AML-193 (cell line): ENCODE measurements around the gene MUC12.
"Not testable (repeated sequence)": the region's sequence is repeated elsewhere in the genome, so short reads cannot be mapped to it uniquely, and the experiment has no call there.

Source experiments
- DNase-seq, 2 experiments: peaks; one replicate each; lab custom pipeline; 2025; lab: John Stamatoyannopoulos, UW

The MUC12 gene, protein sequence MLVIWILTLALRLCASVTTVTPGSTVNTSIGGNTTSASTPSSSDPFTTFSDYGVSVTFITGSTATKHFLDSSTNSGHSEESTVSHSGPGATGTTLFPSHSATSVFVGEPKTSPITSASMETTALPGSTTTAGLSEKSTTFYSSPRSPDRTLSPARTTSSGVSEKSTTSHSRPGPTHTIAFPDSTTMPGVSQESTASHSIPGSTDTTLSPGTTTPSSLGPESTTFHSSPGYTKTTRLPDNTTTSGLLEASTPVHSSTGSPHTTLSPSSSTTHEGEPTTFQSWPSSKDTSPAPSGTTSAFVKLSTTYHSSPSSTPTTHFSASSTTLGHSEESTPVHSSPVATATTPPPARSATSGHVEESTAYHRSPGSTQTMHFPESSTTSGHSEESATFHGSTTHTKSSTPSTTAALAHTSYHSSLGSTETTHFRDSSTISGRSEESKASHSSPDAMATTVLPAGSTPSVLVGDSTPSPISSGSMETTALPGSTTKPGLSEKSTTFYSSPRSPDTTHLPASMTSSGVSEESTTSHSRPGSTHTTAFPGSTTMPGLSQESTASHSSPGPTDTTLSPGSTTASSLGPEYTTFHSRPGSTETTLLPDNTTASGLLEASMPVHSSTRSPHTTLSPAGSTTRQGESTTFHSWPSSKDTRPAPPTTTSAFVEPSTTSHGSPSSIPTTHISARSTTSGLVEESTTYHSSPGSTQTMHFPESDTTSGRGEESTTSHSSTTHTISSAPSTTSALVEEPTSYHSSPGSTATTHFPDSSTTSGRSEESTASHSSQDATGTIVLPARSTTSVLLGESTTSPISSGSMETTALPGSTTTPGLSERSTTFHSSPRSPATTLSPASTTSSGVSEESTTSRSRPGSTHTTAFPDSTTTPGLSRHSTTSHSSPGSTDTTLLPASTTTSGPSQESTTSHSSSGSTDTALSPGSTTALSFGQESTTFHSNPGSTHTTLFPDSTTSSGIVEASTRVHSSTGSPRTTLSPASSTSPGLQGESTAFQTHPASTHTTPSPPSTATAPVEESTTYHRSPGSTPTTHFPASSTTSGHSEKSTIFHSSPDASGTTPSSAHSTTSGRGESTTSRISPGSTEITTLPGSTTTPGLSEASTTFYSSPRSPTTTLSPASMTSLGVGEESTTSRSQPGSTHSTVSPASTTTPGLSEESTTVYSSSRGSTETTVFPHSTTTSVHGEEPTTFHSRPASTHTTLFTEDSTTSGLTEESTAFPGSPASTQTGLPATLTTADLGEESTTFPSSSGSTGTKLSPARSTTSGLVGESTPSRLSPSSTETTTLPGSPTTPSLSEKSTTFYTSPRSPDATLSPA (N-terminal part only)

DNA sequence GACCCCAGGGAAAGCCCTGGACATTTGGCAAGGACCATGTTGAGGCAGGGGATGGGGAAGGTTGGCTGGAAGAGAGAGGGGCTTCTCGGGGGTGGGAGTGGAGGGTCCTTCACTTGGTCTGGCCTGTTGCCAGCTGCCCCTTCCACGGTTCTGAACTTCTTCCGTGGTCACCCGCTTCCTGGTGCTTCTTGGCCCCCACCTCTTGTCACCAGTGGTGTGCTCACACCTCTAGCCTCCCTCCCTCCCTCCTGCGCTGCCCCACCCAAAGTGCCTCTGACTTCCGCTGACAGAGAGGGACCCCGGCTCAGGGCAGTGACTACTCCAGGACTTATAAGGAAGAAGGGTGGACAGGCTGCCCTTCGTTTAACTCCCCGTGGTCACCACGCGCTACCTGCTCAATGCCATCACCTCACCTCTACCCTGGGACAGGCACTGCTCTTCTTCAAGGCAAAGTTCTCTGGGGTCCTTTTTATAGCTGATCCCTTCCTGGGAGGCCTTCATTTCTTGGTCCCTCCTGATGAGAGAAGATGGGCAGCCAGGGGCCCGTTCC is at the start of gene MUC12:
Gene MUC12 (plus strand): TSS at position 500 of the 550 bp plus-strand sequence. CDS start 58 bp downstream, outside the sequence.
- no peak for DNase-seq

DNA sequence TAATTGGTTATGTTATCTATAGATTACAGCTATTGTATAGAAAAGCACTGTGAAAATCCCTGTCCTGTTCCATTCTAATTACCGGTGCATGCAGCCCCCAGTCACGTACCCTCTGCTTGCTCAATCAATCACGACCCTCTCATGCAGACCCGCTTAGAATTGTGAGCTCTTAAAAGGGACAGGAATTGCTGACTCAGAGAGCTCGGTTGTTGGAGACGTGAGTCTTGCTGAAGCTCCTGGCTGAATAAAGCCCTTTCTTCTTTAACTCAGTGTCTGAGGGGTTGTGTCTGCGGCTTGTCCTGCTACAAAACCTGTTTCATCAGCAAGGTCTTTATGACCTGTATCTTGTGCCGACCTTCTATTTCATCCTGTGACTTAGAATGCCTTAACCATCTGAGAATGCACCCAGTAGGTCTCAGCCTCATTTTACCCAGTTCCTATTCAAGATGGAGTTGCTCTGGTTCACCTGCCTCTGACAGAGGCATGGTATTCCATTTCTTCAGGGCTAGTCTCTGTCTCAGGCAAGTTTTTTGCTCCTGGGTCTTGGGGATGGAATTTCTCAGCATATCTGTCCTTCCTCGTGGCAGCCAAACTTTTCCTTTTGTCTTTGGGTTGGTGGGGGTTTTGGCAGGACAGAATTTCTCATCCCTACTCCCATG is 49.5 kb upstream of the MUC12 start:
- DNase-seq = not testable (repeated sequence)

DNA sequence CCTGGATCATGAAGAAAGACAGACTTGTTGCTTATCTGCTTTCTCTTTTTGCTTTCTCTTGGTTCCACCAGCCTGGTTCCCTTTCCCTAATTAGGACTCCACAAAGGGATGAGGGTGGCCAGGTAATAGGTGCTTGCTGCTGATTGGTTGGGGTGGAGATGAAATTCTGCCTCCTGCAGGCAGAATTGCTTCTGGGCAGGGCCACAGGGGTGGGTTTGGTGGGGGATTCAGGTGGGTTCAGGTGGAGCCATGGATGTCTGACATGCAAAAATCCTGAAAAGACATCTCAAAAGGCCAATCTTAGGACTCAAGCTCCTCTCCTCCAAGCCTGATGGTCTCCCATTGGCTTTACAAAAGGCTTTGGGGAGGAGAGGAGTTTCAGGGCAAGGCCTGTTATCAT is 48.3 kb upstream of the MUC12 start:
- DNase-seq = no peak

DNA sequence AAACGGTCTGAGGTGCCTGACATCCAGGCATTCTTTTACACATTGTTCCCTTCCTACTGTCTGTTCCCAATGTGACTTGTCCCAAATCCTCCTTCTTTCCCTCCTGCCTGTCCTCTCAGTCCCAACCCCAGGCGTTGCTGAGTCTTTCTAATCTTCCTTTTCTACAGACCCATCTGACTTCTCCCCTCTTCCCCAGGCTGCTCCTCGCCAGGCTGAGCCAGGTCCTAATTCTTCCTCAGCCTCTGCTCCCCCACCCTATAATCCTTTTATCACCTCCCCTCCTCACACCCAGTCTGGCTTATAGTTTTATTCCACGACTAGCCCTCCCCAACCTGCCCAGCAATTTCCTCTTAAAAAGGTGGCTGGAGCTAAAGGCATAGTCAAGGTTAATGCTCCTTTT is 45.7 kb upstream of the MUC12 start:
- not testable (repeated sequence) for DNase-seq

DNA sequence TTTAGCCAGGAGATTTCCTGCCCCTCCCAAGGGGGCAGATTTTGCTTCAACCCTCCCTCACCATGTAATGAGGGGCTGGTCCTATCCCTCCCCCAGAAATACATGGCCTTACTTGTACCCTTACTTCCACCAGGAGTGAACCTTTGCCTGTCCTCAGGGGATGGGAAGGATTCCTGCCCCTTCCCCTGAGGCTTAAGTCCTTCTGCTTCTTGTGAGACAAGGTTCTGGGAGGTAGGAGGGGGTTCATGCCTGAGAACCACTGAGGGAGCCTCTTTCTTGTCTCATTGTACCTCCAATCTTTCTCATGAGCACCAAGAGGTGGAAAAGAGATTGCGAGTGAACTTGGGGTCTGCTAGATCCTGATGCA is 39.6 kb upstream of the MUC12 start:
- DNase-seq = no peak

DNA sequence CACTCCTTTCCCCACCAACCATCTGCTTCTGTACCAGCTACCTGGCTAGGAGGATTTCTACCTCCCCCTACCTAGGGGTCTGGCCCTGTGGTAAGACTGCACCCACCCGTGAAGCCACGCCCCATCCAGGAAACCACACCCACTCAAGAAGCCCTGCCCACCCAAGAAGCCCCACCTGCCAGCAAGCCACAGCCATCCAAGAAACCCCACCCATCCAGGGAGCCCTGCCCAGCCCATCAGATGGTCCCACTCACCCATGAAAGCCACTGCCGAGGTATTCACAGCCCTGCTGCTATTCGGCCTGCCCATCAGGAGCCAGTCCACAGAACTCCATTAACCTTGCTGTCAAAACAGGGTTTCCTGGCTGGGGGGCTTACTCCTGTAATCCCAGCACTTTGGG is 35.6 kb upstream of the MUC12 start:
- DNase-seq = no peak

DNA sequence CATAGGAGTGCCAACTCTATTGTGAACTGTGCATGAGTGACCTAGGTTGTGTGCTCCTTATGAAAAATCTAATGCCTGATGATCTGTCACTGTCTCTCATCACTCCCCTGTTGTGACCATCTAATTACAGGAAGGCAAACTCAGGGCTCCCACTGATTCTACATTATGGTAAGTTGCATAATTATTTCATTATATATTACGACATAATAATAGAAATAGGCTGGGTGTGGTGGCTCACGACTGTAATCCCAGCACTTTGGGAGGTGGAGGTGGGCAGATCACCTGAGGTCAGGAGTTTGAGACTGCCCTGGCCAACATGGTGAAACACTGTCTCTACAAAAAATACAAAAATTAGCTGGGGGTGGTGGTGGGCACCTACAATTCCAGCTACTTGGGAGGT is 34.0 kb upstream of the MUC12 start:
- DNase-seq = not testable (repeated sequence)

DNA sequence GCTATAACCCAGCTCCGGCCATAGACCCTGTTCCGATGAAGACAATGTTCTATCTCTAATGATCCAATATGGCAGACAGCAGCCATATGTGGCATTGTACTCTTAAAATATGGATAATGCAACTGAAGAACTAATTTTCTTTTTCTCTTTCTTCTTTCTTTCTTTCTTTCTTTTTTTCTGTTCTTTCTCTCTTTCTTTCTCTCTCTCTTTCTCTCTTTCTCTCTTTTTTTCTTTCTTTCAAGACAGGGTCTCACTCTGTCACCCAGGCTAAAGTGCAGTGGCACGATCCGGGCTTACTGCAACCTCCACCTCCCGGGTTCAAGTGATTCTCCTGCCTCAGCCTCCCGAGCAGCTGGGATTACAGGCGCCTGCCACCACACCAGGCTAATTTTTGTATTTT is 33.2 kb upstream of the MUC12 start:
- not testable (repeated sequence) for DNase-seq

DNA sequence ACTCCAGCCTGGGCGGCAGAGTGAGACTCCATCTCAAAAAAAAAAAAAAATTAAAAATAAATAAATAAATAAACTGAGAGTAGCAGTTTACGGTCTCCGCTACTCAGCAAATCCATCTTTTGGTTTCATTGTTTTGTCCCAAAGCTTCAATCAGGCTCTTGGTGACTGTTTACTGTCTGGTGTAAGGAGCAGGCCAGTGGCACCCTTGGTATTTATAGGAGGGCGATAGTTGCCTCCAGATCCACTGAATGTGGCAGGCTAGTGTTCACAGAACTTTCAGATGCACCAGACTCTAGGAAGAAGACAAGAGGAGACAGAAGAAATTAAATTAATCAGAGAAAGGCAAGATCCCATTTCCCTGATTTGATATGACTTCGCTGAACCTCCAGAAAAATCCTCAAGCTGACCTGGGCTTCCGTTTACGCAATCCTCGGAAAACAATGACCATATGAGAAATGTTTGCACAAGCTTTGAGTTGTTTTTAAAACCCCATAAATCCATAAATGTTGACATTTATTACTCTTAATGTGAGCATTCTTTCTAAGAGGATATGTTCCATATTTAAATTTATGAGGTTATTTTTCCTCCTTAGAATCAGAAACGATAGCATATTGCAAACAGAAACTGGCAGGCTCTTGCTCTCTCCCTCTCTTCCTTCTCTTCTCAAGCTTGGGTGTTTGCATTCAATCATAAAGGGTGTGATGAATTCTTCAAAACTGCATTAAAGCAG is 27.2 kb upstream of the MUC12 start:
- DNase-seq = no peak

DNA sequence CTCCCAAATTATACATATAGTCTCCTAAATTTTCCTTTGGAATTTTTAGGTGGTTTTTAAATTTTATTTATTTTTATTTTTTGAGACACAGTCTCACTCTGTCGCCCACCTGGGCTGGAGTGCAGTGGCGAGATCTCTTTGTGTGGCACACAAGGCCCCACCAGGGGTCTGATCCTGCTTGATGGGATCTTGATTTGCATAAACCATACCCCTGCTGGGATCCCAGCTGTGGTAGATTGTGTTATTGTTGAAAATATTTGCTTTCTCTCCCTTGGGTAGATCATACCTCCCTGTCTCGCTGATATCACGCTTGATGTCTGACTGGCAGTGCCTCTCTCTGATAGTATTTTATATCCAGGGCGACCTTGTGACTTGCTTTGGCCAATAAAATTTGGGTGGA is 25.7 kb upstream of the MUC12 start:
- no peak for DNase-seq

DNA sequence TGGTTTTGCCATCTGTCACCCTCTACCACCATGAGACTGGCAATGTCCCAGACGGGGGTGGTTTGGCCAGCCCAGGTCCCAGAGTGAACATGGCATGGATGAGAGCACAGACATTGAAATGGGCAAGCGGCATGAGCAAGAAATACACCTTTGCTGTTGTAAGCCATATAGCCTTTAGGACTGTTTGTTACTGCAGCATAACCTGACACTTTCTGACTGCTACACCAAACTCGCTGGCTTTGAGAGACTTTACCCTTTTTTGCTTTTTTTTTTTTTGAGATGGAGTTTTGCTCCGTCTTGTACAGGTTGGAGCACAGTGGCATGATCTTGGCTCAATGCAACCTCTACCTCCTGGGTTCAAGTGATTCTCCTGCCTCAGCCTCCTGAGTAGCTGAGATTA is 25.2 kb upstream of the MUC12 start:
- DNase-seq = no peak

DNA sequence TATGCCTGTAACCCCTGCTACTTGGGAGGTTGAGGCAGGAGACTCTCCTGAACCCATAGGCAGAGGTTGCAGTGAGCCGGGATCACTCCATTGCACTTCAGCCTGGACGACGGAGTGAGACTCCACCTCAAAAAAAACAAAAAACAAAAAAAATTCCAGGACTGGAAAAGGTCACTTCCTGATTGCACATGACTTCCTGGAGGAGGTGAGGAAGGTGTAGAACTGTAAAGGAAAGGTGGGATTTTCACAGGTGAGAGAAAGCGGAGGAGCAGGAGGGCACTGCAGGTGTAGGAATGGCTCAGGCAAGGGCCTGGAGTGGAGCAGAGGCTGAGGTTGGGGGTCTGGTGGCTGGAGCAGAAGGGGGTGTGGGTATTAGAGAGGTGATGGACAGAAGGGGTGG is 23.3 kb upstream of the MUC12 start:
- no peak for DNase-seq

DNA sequence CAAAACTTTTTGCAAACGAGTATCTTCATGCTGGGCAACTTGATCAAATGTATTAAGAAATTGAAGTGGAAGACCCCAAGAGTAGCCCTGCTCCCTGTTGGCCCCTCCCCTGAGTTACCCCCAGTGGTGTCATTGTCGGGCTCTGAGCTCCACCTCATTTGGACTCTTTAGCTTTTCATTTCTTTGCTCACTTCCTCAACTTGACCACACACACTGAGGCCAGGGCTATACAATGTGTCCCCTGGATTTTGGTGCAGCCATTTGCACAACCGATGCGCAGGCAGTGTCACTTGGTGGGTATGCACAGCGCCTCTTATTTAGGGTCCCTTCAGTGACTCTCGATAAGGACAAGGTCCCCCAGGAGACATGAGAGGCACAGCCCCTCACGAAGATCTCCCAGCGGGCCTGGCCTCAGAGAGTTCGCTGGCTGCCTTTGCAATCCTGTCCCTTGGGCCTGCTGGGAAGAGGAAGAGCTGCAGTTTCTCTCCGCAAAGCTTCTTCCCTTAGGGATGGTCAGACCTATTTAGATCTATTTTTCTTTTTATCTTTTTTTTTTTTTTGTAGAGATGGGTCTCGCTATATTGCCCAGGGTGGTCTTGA is 22.5 kb upstream of the MUC12 start:
- DNase-seq = no peak

DNA sequence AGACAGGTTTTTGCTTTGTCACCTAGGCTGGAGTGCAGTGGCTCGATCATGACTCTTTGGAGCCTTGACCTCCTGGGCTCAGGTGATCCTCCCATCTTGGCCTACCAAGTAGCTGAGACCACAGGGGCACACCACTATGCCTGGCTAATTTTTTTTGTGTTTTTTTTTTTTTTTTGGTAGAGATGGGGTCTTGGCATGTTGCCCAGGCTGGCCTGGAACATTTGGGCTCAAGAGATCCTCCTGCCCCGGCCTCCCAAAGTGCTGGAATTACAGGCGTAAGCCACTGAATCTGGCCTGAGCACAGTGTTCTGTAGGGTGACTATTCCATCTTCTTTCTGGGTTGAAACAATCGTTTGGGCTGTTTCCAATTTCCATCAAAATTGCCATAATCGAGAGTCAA is 21.6 kb upstream of the MUC12 start:
- DNase-seq = no peak

DNA sequence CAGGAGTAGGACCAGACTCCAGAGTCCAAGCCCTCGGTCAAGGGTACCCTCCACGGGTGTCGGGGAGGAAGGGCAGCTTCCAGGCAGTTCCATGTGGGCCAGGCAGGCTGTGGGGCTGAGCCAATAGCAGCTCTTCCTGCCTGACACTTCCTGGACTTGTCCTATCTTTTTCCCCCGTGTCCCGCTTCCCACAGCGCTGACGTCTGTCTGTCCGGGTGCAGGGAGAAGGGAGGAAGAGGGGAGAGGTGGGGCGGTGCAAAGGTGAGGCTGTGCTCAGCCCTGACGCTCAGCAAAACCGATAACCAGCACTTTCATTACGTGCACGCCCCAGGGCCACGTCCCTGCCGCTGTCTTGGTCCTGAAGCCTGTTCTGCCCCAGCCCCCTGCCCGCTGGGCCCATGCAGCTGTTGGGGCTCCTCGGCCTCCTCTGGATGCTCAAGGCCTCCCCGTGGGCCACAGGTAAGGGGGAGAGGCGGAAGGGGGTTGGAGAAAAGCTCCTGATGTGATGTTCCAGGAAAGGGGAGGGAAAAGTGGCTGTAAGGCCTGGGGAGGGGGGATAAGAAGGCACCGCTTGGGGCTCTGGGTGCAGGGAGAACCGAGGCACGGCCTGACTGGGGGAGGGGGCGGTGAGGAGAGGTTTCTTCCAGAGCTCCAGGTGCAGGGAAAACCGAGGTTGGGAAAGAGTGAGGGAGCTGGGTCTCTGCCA is 20.0 kb upstream of the MUC12 start, which contains the start of gene MUC3A:
Gene MUC3A (plus strand): TSS at position 308 of the 706 bp plus-strand sequence. CDS start 91 bp downstream, at position 399.
- no peak for DNase-seq

DNA sequence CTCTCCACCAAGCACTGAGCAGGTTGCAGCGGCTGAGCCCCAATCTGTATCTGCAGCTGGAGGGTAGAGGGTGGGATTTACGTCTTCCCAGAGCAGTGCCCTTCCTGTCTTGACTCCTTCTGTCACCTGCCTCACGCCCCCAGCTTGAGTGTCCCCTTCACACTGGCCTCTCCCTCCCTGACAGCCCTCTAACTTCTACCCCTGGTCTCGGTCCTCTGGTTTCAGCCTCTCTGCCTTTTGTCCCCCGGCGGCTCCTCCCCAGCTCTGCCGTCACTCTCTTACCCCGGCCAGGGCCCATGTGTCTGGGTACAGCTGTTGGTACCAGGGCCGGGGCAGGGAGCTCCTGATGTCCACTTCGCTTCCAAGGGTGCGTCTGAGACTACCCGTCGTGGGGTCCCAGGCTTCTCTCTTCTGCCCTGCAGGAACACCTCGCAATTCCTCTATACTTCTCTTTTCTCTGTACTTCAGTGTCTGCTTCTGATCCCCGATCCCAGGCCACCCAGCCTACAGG is 19.4 kb upstream of the MUC12 start:
- DNase-seq = no peak

DNA sequence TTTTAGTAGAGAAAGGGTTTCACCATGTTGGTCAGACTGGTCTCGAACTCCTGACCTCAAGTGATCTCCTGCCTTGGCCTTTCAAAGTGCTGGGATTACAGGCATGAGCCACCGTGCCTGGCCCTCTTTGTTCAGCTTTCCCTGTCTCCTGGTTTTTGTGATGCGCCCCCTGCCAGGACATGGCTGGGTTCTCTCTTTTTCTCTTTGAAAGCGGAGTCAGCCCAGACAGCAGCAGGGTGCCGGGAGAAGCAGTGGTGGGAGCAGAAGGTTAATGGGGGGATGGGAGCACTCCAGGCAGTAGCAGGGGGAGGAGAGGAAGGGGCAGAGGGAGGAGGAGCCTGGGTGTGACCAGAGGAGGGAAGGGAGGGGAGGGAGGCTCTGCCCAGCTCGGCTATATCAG is 18.2 kb upstream of the MUC12 start:
- no peak for DNase-seq

DNA sequence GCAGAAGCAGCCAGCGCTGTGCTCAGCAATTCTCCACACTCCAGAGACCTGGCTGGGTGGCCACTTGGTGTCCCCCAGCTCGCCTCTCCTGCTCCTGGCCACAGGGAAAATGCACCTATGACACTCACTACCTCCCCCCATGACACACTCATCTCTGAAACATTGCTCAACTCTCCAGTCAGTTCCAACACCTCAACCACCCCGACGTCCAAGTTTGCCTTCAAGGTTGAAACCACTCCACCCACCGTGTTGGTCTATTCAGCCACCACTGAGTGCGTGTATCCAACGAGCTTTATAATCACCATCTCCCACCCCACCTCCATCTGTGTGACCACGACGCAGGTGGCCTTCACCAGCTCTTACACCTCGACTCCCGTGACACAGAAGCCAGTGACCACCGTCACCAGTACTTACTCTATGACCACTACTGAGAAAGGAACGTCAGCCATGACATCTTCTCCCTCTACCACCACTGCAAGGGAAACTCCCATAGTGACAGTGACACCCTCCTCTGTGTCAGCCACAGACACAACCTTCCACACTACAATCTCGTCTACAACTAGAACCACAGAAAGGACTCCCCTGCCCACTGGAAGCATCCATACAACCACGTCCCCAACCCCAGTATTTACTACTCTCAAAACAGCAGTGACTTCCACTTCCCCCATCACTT is 17.3 kb upstream of the MUC12 start:
- no peak for DNase-seq

DNA sequence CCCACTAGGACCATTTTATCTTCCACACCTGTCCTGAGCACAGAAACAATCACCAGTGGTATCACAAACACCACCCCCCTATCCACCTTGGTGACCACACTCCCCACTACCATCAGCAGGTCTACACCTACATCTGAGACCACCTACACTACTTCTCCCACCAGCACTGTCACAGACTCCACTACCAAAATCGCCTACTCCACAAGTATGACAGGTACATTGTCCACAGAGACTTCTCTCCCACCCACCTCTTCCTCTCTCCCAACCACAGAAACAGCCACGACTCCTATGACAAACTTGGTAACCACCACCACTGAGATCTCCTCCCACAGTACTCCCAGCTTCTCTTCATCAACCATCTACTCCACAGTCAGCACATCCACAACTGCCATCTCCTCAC is 16.7 kb upstream of the MUC12 start:
- no peak for DNase-seq
